ENCODE data around the gene UPK3B. TPM values are rescaled to one million over a fixed set of nuclear protein-coding genes. Genes with fewer than 3 reads are reported as not detected.

UPK3B gene
- total and polyA plus RNA-seq, 9 of the 15 experiments (the other 6 are each of a cell fraction or from before 2014, with no cell fraction given): not detected

DNA sequence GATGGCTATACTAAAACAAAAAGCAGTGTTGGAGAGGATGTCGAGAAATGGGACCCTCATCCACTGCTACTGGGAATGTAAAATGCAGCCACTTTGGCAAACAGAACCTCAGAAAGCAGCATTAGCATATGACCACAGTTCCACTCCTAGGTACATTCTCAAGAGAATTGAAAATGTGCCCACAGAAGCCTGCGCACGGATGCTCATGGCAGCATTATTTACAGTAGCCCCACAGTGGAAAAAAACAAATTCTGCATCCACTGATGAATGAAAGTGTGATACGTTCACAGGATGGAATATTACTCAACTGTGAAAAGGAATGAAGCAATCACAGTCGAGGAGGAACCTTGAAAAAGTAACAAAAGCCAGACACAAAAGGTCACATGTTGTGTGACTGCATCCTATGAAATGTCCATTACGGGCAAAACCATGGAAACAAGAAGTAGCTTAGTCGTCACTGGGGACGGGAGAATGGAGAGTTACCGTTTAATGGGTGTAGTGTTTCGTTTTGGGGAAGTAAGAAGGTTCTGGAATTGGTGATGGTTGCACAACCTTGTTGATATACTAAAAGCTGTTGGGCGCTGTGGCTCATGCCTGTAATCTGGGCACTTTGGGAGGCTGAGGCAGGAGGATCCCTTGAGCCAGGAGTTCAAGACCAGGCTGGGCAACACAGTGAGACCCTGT lies 2.5 kb upstream of the UPK3B start (continued):
- TF ChIP-seq, protein P1, sequence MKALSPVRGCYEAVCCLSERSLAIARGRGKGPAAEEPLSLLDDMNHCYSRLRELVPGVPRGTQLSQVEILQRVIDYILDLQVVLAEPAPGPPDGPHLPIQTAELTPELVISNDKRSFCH (CRISPR knock-in tag; IDR thresholded peaks at IDR 0.05): no peak
- TF ChIP-seq, protein P1 (tag; IDR thresholded peaks at IDR 0.05): no peak
- TF ChIP-seq MAZ (CRISPR knock-in tag; conservative IDR thresholded peaks at IDR 0.05 in 1 of 2, IDR thresholded peaks at IDR 0.05 in 1 of 2) (no peak), MEIS2 (IDR thresholded peaks at IDR 0.05; ENCODE audit: partially characterized antibody) (no peak), ZFP1 (CRISPR knock-in tag; IDR thresholded peaks at IDR 0.05) (no peak), XRCC5 (IDR thresholded peaks at IDR 0.05; ENCODE audit: low read depth, low read length) (no peak), ESRRA (IDR thresholded peaks at IDR 0.05; ENCODE audit: borderline replicate concordance, low read depth) (peak; percentile 16; the same call in 1 of the 2 replicates), POLR2B (IDR thresholded peaks at IDR 0.05; ENCODE audit: low read depth, partially characterized antibody) (peak; percentile 33), CEBPB (tag; IDR thresholded peaks at IDR 0.05) (peak; percentile 94), SLC30A9 (CRISPR knock-in tag; IDR thresholded peaks at IDR 0.05) (no peak), MTF1 (CRISPR knock-in tag; IDR thresholded peaks at IDR 0.05; ENCODE audit: borderline replicate concordance) (no peak), SAFB2 (IDR thresholded peaks at IDR 0.05; ENCODE audit: borderline replicate concordance, low read depth, low read length, severe bottlenecking) (no peak), DNMT1 (IDR thresholded peaks at IDR 0.05) (no peak)
- TF ChIP-seq, protein P2, sequence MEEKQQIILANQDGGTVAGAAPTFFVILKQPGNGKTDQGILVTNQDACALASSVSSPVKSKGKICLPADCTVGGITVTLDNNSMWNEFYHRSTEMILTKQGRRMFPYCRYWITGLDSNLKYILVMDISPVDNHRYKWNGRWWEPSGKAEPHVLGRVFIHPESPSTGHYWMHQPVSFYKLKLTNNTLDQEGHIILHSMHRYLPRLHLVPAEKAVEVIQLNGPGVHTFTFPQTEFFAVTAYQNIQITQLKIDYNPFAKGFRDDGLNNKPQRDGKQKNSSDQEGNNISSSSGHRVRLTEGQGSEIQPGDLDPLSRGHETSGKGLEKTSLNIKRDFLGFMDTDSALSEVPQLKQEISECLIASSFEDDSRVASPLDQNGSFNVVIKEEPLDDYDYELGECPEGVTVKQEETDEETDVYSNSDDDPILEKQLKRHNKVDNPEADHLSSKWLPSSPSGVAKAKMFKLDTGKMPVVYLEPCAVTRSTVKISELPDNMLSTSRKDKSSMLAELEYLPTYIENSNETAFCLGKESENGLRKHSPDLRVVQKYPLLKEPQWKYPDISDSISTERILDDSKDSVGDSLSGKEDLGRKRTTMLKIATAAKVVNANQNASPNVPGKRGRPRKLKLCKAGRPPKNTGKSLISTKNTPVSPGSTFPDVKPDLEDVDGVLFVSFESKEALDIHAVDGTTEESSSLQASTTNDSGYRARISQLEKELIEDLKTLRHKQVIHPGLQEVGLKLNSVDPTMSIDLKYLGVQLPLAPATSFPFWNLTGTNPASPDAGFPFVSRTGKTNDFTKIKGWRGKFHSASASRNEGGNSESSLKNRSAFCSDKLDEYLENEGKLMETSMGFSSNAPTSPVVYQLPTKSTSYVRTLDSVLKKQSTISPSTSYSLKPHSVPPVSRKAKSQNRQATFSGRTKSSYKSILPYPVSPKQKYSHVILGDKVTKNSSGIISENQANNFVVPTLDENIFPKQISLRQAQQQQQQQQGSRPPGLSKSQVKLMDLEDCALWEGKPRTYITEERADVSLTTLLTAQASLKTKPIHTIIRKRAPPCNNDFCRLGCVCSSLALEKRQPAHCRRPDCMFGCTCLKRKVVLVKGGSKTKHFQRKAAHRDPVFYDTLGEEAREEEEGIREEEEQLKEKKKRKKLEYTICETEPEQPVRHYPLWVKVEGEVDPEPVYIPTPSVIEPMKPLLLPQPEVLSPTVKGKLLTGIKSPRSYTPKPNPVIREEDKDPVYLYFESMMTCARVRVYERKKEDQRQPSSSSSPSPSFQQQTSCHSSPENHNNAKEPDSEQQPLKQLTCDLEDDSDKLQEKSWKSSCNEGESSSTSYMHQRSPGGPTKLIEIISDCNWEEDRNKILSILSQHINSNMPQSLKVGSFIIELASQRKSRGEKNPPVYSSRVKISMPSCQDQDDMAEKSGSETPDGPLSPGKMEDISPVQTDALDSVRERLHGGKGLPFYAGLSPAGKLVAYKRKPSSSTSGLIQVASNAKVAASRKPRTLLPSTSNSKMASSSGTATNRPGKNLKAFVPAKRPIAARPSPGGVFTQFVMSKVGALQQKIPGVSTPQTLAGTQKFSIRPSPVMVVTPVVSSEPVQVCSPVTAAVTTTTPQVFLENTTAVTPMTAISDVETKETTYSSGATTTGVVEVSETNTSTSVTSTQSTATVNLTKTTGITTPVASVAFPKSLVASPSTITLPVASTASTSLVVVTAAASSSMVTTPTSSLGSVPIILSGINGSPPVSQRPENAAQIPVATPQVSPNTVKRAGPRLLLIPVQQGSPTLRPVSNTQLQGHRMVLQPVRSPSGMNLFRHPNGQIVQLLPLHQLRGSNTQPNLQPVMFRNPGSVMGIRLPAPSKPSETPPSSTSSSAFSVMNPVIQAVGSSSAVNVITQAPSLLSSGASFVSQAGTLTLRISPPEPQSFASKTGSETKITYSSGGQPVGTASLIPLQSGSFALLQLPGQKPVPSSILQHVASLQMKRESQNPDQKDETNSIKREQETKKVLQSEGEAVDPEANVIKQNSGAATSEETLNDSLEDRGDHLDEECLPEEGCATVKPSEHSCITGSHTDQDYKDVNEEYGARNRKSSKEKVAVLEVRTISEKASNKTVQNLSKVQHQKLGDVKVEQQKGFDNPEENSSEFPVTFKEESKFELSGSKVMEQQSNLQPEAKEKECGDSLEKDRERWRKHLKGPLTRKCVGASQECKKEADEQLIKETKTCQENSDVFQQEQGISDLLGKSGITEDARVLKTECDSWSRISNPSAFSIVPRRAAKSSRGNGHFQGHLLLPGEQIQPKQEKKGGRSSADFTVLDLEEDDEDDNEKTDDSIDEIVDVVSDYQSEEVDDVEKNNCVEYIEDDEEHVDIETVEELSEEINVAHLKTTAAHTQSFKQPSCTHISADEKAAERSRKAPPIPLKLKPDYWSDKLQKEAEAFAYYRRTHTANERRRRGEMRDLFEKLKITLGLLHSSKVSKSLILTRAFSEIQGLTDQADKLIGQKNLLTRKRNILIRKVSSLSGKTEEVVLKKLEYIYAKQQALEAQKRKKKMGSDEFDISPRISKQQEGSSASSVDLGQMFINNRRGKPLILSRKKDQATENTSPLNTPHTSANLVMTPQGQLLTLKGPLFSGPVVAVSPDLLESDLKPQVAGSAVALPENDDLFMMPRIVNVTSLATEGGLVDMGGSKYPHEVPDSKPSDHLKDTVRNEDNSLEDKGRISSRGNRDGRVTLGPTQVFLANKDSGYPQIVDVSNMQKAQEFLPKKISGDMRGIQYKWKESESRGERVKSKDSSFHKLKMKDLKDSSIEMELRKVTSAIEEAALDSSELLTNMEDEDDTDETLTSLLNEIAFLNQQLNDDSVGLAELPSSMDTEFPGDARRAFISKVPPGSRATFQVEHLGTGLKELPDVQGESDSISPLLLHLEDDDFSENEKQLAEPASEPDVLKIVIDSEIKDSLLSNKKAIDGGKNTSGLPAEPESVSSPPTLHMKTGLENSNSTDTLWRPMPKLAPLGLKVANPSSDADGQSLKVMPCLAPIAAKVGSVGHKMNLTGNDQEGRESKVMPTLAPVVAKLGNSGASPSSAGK (IDR thresholded peaks at IDR 0.05): no peak

Data from K562 (cell line).